Heart left ventricle (tissue), 13 donors: Measurements from ENCODE around the gene KIF12.

Experiments used
- POLR2A ChIP-seq, 2 donors: fragments of 450-650 bp; IDR thresholded peaks; one replicate each; pipeline ENCODE4 v1.6.1; 2017; ENCODE audit warnings: antibody characterized with exemption in 2 of 2, mild to moderate bottlenecking in 2 of 2, moderate library complexity in 2 of 2
- TF ChIP-seq, protein P1 (sequence below), 12 donors: fragments of 200-600 bp; sonication (generic) in 4 of 12; IDR thresholded peaks; one replicate each; pipeline versions ENCODE4 v1.5.0 to v1.8.0; 2018 to 2022; ENCODE audit warnings: antibody characterized with exemption in 12 of 12, mild to moderate bottlenecking in 5 of 12
- donor health status: ischemic (EF 13 %, LVEDD 7.1; RV severe dilation, severe dysfunction).
- donor health status: DM: no; HTN: yes; CAD: no.
- donor health status: DM: no; HTN: no; CAD: no.
- donor health status: ischemic (EF 25% LVEDD 6.9; RV normal size, moderate dysfunction).
- donor health status: ischemic (EF 25% LVEDD 5.7; RV mildly dilated, moderate dysfunction).
- donor health status: ischemic (EF 35%, LVEDD 5.7; RV mildly dilated, moderate dysfunction).
- donor health status: nonischemic (EF 11% LVEDD 7.7; RV severe dilation, severe dysfunction).
- donor health status: DM: yes; HTN: yes; CAD: no.
- donor health status: PGD.
- donor health status: ischemic (EF 29% LVEDD 5.4; RV normal size, mild dysfunction).
- donor health status: nonischemic (EF 23%, LVEDD 6.1; RV moderate dilation, normal function).

DNA sequence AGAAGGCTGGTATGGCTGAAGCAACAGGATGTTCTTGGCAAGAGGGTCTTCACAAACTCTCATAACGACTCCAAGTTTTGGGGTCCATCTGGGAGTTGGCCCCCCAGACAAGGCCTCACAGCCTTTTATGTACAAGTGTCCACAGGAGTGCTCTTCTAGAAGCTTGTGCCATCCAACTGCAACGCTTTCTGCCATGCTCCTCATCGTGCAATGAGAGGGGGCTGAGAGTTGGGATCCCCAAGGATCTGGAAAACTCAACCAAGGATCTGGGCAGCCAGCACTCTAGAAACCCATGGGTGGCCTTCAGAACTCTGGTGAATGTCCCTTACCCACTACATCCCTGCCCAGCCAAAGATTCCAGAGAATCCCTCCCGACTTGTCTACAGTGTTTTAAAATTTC, 12.5 kb downstream of the KIF12 start:
- TF ChIP-seq, protein P1, sequence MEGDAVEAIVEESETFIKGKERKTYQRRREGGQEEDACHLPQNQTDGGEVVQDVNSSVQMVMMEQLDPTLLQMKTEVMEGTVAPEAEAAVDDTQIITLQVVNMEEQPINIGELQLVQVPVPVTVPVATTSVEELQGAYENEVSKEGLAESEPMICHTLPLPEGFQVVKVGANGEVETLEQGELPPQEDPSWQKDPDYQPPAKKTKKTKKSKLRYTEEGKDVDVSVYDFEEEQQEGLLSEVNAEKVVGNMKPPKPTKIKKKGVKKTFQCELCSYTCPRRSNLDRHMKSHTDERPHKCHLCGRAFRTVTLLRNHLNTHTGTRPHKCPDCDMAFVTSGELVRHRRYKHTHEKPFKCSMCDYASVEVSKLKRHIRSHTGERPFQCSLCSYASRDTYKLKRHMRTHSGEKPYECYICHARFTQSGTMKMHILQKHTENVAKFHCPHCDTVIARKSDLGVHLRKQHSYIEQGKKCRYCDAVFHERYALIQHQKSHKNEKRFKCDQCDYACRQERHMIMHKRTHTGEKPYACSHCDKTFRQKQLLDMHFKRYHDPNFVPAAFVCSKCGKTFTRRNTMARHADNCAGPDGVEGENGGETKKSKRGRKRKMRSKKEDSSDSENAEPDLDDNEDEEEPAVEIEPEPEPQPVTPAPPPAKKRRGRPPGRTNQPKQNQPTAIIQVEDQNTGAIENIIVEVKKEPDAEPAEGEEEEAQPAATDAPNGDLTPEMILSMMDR (IDR thresholded peaks at IDR 0.05) = no peak
- TF ChIP-seq POLR2A (IDR thresholded peaks at IDR 0.05) = no peak
